Measurements from ENCODE around the gene APOL2.
A peak's percentile ranks its signal among the peaks of the same experiment; 100 is the strongest.
"Not testable (repeated sequence)": the region's sequence is repeated elsewhere in the genome, so short reads cannot be mapped to it uniquely, and the experiment has no call there.

The APOL2 gene

DNA sequence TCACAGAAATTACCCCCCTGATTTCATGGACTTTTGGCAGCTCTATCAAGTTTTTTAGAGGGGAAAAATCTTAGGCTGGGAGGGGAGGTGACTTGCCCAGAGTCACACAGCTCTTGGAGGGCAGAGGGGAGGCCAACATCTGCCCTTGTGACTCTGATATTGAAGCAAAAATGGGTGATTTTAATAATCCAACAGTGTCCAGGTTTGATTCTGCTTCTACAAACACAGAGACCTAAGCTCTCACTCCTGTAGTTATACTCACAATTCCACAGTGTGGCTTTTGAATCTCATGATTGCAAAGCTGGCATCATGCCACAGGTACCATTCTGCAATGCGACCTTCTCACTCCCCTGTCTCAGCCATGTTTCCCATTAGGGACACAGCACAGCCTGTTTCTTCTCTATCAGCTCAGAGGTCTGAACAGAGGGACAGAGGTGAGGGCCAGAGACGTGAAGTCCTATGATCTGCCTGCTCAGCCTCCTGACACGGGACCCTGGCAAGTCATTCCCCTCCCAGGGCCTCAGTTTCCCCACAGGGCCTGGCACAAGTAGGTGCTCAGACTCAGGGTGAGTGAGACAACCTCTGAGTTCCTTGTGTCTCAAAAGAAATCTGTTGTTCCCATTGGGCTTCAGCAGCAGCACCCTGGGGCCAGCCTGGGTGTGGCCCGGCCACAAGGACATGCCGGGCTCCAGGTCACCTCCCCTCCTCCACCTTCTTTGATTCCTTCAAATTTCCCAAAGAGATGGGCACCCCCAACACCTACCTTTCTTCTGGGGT, 766 bp downstream of the APOL2 start:
- no peak for DNase-seq (ENCODE audit: low spot score)

DNA sequence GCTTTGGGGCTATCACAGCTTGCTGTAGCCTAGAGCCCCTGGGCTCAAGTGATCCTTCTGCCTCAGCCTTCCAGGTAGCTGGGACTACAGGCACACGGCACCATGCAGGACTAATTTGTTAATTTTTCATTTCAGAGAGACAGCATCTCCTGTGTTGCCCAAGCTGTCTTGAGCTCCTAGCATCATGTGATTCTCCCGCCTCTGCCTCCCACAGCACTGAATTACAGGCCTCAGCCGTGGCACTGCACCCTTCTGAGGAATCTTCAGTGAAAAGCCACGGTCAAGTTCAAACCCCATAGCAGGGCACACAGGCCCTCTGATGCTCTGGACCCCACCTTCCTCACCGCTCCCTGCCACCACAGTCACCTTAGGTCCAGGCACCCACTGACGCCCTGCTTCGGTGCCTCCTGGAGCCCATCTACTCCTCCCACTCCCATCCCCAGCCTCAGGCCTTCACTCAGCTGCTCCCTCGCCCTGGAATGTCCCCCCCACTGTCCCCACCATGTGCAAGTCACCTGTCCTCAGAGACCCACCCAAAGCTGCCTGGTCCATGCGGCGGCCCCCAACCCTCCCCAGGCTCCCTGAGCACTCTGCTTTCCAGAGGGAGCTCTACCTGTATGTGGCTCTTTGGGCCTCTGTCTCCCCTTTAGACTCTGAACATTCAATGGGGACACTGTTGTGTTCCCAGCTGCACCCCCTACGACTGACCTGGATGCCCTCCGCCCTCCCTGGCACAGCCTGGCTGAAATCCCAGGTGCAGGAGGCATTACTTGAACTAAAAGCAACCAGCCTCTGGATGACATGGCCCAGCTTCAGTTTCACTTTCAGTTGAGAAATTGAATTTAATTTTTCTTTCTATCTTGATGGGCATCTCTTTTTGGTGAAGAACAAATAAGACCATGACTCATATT, 1.6 kb downstream of the APOL2 start:
- peak; percentile 70 for DNase-seq (ENCODE audit: low spot score)

DNA sequence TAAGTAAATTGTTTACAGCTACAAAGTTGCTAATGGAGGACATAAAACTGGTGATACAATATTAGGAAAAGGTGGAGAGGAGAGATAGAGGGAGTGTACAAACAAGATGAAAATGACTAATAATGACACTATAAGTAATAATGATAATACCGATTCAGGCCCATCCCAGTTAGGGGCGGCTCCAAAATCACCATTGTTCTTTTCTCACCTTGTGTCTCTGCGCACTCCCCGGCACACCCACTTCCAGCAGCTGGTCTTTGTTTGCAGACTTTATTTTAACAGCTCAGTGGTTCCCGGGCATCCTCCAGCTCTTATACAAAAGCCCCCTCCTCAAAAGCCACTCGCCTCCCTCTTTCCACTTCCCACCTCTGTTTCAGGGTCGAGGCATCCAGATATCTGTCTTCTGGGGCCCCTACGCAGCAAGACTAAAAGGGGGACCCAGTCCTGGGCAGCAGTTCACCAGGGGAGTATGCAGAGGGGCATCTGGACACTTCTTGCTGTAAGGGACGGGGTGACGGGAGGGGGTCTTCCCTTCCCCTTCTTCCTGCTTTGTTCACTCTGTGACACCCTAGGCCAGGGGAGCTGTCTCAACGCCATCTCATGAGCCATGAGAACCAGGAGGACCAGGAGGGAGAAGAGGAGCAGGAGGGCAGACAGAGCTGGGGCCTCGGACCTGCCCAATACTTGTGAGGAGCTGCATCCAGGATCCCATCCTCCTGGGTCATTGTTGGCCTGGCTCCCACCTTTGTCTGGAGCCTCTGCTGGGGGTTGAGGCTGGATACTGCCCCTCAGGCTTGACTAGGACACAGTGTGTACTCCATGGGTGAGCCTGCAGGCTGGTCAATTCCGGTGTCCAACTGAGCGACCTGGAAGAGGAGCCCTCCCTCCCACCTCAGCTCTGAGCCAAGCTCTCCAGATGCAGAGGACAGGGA, 2.7 kb downstream of the APOL2 start:
- no peak for DNase-seq (ENCODE audit: low spot score)

DNA sequence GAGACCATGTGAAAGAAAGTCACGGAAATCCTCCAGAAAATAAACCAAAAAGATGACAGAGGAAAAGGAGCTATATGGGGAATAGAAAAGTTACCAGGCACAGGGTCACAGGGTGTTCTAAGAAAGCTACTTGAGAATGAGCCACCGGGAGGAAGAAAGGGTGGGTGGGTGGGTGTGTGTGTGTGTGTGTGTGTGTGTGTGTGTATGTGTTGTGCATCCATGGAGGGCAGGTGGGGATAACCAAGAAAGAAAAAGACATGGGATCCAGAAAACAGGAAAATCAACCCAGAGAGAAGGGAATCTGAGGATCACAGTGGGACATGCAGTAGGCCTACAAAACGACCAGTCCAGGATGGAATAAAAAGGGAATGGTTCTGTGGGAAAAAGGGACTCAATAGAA, 3.7 kb downstream of the APOL2 start:
- no peak for DNase-seq (ENCODE audit: low spot score)

DNA sequence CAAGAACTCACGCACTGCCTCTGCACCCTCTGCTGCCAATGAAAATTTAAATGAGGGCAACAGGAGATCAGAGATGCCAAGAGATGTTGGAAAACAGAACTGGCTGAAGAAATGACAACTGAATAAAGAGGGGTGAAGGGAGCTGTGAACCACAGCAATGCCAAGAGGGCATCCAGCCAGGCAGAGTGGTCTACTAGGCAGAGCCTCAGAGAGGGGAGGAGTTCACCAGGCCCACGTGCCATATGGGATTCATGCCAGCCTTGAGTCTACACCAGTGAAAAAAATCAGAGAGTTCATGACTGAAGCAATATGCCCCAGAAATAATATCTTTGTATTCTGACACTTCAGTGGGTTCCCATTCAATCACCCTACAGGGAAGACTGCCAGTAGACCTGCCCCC, 4.4 kb downstream of the APOL2 start:
- no peak for DNase-seq (ENCODE audit: low spot score)

DNA sequence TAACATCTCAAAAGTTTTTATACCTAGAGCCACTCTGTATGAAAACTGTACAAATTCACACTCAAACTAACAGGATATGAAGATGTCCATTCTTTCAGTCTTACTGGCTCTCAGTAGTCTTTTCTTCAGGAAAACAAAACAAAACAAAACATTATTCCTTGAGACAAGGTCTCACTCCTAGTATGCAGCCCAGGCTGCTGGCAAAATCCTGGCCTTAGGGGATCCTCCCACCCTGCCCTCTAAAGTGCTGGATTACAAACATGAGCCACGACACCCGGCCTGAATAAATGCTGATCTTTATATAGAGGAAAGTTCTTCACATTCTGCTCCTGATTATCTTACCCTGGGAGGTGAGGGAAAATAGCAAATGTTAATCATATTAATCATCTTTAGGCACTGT, 5.1 kb downstream of the APOL2 start:
- no peak for DNase-seq (ENCODE audit: low spot score)

DNA sequence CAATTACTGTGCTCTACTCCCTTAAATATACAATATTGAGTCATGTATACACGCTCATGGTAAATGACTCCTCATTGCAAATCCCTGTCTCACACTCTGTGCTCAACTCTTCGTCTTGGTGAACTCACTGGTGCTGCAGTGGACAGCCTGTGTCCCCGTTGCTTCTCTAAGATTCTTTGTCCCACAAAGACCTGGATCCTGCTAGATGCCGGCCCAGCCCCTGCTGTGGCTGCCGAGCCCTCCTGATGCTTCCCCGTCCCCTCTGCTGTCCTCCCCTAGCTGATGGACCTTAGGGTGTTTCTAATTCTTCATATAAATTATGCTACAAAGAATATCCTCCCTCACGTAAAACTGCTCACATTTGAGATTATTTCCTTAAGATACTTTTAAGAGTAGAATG, 5.5 kb downstream of the APOL2 start:
- DNase-seq (ENCODE audit: low spot score), result no peak

DNA sequence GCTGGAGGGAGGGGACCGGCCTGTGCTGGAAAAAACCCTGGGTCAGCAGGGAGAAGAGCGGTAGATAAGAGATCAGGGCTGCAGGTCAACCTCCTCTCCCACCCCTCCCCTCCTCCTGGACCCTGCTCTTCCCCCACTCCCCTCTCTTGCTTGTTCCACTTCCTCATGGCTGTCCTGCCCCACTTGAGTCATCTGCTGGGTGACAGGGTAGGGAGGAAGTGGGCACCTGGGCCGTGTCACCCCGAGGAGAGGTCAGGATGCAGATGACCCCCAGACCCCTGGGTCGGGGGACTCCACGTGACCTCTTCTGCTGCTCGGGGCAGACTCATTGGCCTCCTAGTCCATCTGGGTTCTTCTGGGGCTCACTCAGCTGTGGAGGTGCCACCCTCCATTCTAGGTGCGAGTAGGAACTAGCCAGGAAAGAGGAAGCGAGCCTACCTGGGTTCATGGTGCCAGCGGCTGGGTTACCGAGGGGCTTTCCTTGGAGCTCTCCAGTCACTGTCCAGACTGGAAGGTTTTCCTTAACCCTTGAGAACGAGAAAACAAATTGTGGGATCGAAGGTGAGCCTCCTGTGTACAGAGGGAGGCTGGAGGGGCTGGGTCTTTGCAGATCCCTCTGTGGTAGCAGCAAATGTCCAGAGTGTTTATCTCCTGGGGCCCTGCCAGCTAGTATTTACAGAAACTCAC, 6.5 kb downstream of the APOL2 start:
- DNase-seq (ENCODE audit: low spot score), result no peak

DNA sequence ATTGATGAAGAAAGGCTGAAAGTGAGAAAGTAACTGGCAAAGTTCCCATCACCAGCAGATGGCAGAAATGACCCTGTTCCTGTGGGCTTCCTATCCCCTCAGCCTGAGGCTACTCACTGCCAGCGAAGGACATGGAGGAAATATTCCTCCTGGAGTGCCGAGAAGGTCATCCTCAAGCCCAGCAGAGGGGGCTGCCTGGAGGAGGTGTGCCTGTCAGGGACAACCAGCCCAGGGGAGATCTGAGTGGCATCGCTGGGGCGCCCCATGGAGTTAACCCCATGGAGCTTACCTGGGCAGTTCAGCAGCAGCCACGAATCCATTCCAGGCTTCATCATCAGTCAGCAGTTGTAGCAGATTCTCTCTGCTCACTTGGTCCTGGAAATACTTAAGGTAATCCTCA, 8.3 kb downstream of the APOL2 start:
- not testable (repeated sequence) for DNase-seq (ENCODE audit: low spot score)

DNA sequence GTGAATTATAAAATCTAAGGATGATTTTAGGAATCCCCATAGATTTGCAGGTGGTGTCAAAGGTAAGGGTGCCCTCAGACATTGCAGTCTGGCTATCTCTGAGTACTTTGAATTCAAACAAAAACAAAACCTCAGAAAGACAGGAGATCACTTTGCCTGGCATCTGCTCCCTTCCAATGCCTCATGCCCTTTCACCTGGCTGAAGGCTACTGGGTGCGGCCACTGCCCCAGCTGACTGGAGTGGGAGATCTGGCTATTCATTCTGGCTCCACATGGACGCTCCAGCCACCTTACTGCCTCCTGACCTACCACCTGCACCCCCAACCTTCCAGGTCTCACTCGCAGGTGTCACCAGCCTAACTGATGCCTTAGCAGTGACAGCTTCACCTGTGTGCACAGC, 9.7 kb downstream of the APOL2 start:
- not testable (repeated sequence) for DNase-seq (ENCODE audit: low spot score)

DNA sequence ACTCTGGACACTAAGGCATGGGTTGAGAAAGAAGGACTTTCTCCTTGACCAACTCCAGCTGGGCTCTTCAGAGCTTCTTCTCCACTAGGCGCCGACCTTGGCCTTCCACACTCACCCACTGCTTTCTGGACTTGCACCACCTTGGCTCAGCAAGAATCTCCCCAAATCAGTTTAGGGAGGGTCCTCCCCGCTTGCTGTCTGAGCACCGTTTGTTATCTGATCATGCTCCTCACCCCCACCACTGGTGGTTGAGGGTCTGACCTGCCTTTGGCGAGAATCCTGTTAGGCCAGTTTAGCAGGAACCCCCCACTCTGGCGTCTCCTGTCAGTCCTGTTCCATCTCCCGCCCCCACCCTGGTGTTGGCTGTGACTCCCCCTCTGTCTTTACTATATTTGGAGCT, 10.4 kb downstream of the APOL2 start:
- DNase-seq (ENCODE audit: low spot score), result no peak

DNA sequence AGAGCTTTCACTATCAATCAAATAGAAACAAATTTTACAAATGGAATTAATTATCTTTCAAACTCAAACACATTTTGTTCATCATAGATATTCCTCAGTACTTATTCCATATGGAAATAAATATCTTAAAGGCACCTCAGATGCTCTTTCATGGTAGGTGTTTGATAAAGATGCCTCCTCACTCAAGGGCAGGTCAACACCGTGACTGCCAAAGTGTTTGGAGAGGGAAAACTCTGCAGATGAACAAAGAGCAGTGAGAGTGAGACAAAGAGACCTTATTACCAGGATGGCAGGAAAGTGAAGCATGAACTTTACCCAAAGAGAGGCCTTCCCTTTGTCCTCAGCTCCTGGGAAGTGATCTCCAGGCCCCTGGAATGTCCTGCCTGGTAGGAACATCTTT, 11.0 kb downstream of the APOL2 start:
- DNase-seq (ENCODE audit: low spot score), result not testable (repeated sequence)

DNA sequence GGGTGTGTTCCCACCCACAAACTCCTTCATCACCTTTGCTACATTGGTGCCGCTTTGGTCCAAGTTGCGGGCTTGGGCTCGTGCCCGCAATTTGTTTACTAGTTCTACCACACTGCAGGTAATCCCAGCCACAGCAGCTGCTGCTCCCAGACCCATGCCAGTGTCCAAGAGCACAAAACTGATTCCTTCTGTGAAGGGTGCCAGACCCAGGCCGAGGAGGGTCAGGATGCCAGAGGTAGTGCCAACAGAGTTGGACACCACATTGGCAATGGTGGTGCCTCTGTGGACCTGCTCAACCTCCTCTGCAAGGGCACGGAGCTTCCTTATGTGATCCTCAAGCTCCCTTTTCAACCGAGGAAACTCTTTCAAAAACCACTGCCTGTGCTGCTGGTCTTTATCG, 11.5 kb downstream of the APOL2 start:
- no peak for DNase-seq (ENCODE audit: low spot score)

DNA sequence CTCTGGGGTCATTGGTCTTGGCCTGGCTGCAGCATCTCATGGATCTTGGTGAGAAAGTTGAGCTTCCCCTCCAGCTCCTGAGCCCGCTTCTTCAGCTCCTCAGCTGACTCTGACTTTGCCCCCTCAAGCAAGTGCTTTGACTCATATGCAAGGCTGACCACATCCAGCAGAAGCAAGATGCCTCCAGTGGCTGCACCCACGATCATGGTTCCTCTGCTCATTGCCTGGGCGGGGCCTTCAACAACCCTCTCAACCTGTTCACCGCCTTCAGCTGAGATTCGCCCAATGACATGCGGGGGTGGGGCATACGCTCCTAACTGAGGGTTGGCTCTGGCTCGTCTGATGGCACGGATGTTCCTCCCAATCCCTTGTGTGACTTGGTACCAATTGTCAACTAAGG, 11.9 kb downstream of the APOL2 start:
- DNase-seq (ENCODE audit: low spot score), result no peak

DNA sequence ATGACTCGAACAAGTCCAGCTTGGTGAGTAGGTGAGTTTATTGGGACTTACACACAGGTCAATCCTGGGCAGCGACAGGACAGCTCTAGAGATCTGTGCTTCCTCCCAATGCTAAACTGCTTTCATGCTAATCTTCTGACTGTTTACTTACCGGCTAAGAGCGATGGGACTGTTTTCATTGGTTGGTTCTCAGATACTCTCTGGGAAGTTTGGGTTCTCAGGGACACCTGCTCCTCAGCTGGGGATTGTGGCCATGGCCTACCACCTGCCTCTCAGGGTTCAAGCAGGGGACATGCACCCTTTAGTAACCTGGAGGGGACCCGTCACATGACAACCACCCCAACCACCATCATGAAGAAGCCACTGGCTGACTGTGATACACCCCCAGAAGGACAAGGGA, 13.1 kb downstream of the APOL2 start:
- DNase-seq (ENCODE audit: low spot score), result no peak

DNA sequence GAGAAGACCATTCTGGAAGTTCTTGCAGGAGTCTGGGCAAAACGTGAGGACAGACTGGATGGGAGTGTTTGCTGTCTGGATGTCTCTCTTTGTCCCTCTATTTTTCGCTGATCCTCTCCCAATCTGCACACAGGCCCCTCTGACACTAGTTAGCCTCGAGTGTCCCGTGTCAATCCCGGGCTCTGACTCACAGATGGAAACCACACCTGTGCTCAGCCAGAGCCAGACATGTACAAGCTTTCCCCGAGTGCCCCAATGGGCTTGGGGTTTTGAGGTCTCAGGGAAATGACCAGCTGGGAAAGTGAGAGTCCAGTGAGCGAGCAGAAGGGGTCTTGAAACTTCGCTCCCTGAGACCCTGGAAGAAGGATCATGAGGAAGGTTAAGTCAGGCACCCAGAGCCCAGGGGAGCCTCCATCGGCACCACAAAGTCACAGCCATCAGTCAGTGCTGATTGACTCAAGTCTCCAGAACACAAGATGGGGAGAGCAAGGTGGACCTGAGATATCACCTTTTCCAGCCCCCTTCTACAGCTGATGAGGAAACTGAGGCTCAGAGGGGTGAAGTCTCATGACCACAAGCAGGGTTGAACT, 13.9 kb downstream of the APOL2 start:
- DNase-seq (ENCODE audit: low spot score), result no peak

DNA sequence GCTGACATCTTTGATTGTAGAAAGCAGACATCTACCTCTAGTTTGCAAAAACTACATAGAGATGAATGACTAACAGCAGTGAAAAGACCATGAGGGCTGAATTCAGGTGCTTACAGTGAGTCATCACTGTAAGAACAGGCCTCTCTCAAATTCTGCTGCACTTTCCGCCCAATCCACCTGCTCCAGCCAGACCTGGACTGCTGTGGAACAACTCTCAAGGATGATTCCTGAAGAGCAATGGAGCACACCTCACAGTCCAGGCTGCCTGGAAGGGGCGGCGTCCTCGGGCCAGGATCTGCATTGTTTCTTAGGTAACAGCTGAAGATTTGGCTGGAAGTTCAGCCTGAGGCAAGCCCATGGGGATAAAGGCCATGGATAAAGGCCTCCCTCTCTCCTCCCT, 15.1 kb downstream of the APOL2 start:
- no peak for DNase-seq (ENCODE audit: low spot score)

DNA sequence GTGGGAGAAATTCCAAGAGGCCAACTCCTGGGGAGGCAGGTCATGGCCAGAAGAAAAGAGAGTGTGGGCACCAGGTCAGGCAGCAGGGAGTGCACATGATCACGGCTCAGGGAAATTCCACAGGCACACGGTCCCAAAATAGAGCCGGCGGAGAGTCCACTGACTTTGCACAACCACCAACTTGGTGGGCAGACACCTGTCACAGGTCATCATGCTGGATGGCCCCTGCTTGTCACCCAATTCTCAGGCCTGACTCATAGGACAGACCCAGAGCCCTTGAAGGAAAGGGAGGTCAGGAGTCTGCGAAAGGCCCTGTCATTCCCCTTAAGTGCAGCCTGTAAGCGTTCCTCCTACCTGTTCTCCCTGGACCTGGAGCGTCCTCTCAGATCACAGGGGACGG, 15.8 kb downstream of the APOL2 start:
- DNase-seq (ENCODE audit: low spot score), result no peak

DNA sequence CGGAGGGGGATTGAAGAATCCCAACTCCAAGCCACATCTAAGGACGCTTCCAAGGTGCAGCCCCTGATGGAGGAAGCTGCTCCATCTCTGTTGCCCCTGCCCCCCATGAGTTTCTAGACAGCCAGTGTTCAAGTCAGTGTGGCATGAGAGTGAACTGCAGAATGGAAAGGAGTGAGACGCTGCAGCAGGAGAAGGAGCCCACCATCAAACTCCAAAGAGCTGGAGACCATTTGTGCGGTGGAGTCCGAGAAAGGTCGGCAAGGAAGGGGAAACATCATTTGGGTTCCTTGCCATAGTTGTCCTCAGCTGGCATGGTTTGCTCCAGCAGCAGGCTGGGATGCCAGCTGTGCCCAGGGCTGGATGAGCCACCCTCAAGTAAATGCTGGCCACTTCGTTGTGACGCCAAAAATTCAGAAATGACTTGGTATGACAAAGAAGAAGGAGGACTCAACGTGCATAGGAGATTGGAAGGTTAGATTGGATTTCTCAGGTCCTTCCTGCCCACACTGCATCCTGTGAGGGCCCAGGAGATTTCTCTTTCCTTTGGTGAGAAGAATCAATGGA, 16.4 kb downstream of the APOL2 start:
- DNase-seq (ENCODE audit: low spot score), result no peak

DNA sequence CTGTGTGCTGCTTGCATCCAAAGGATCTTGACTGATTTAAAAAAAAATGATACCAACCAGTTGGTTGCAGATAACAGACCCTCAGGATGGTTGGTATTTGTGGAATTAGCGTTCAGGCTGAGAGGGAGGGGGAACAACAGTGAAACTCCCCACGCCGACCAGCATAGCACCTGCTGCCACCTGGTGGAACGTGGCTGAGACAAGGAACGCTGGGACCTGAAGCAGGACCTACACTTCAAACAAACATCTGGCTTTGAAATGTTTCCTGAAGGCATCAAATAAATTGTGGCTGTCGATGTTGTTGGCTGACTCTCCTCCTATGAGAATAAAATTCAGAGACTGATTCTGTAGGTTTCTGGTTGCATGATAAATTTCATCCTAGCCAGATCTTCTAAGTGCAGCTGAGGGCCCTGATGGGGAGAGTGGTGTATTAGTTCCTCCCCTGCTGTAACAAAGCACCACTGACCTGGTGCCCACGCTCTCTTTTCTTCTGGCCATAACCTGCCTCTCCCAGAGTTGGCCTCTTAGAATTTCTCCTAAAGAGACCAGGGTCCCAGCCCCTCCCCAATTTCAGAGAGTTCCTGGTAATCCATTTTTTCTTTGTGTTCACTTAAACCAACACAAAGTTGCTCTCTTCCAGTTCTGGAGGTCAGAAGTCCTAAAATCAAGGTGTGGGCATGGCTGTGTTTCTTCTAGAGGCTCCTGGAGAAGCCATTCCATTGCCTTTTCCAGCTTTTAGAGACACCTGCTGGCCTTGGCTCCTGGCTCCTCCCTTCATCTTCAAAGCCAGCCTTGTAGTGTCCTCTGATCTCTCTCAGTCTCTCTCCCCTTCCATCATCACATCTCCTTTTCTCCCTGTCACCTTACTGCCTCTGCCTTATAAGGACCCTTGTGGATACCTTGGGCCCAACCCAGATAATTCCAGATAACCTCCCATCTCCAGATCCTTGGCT, 17.3 kb downstream of the APOL2 start:
- DNase-seq (ENCODE audit: low spot score), result peak; percentile 39
